ENCODE results near the gene ORAI2. TPM values are rescaled to one million over a fixed set of nuclear protein-coding genes. Genes with fewer than 3 reads are reported as not detected.

ORAI2 gene
- total and polyA plus RNA-seq, 2 of the 13 experiments (the other 11 are each of a cell fraction or from before 2014, with no cell fraction given) = 3.0 to 6.0 TPM

DNA sequence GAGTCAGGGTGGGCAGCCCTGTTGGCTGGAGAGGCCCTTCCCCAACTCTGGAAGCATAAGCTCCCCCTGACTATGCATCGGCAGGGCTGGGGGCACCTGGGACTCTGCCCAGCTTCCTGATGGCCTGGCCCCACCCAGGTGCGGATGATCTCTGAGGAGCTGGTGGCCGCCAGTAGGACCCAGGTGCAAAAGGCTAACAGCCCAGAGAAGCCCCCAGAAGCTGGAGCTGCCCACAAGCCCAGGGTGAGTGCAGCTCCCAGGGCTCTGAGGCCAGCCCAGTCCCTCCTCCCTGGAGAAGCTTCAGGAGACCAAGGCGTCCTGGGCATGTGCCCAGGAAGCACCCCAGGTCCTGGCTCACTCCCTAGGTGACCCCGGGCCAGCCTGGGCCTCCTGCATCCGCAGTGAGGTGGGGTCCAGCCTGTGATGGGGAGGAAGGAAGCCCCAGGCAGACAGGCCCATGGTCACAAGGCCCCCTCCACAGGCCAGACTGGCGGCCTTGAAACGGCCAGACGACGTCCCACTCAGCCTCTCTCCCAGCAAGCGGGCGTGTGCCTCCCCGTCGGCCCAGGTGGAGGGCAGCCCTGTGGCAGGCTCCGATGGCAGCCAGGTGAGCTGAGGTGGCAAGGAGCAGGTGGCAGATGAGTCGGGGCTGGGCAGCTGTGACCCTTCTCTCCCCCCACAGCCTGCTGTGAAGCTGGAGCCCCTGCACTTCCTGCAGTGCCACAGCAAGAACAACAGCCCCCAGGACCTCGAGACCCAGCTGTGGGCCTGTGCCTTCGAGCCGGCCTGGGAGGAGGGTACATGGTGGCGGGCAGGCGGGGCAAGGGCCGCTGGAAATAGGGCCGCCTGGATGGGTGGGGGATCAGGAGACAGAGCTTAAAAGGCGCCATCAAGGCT is 34.5 kb downstream of the ORAI2 start:
- CTCF ChIA-PET (ENCODE audit: low intra/inter-chr PET ratio, low total read pairs) = no interaction called here
- BruUV-seq (replicated peaks) = no TSS peak
- in situ Hi-C loops (cut with HindIII; ENCODE audit: extremely low pct_ligation_motif_present, low pct_unique_long_range_greater_than_20kb) = no loop called here
- TF ChIP-seq SKIL (CRISPR knock-in tag; IDR thresholded peaks at IDR 0.05; ENCODE audit: borderline replicate concordance) (no peak), POLR2A (IDR thresholded peaks at IDR 0.05; ENCODE audit: insufficient read depth in 1 of 2, low read depth in 2 of 2, low read length in 2 of 2) (no peak), BORCS8-MEF2B (CRISPR knock-in tag; IDR thresholded peaks at IDR 0.05) (no peak), HCFC1 (IDR thresholded peaks at IDR 0.05; ENCODE audit: low read depth, low read length) (no peak), AGO2 (optimal IDR thresholded peaks at IDR 0.05; ENCODE audit: low read depth, low read length) (peak; percentile 34), NCOR1 (IDR thresholded peaks at IDR 0.05; ENCODE audit: borderline replicate concordance, low read length) (no peak), ZBTB3 (CRISPR knock-in tag; IDR thresholded peaks at IDR 0.05; ENCODE audit: borderline replicate concordance, low read depth) (no peak)
- H4K20me1 ChIP-seq (ENCODE audit: insufficient read depth, low read length) = no peaks in the 10 kb centered on the region
- H3K36me3 ChIP-seq (replicated peaks in 1 of 2; ENCODE audit: control insufficient read depth in 1 of 2, insufficient read depth in 2 of 2, low read length in 2 of 2) = peaks cover 0 to 2% of the 10 kb centered on the region in 2 experiments; a peak in 2 of 5 replicates
- H3K4me2 ChIP-seq (ENCODE audit: low read depth, low read length) = no peak overlapping the region
- H3K27ac ChIP-seq (ENCODE audit: extremely low read length, insufficient read depth, low read length) = no peak overlapping the region
- POLR2A ChIA-PET = no interaction called here
- peaks cover 13% of the 10 kb centered on the region for H3K79me2 ChIP-seq (ENCODE audit: insufficient read depth, low read length)
- FAIRE-seq (no peak), ATAC-seq (no peak), DNase-seq (ENCODE audit: low spot score) (no peak)
- WGBS (ENCODE audit: low lambda C conversion rate) = 92% methylated on average over 16 of the region's 24 CpGs
- H3K9me3 ChIP-seq (ENCODE audit: low read length) = no peaks in the 10 kb centered on the region
- no peak overlapping the region for H3K9ac ChIP-seq (ENCODE audit: insufficient read depth, low read depth, low read length)
- peaks cover 26% of the 10 kb centered on the region for H3K4me1 ChIP-seq (ENCODE audit: insufficient read depth, low read length)
- no peak overlapping the region for H2AFZ ChIP-seq (ENCODE audit: low read length)
- intact Hi-C loops (cut with micrococcal nuclease; ENCODE audit: unreplicated experiment) = no loop called here
- H3K4me3 ChIP-seq (replicated peaks in 1 of 3; ENCODE audit: insufficient read depth in 1 of 3, low read depth in 2 of 3, low read length in 3 of 3) = no peak overlapping the region
- peaks cover 0 to 5% of the 10 kb centered on the region in 2 experiments; a peak in 2 of 5 replicates for H3K27me3 ChIP-seq (ENCODE audit: control insufficient read depth in 1 of 2, insufficient read depth in 2 of 2, low read length in 2 of 2)

Data from HepG2 (cell line).